LNCaP clone FGC (cell line): ENCODE results near the gene CNFN.

Experiments
- DNase-seq: peaks from one replicate; pipeline ENCODE4 v3.0.0-alpha.2; 2011; ENCODE audit warnings: low read depth
- H3K4me3 ChIP-seq: 2 replicates; pipeline ENCODE4 v1.5.1; 2011; ENCODE audit warnings: mild to moderate bottlenecking, low read depth, low read length, control low read depth
- CTCF ChIP-seq: IDR thresholded peaks from 2 replicates; pipeline ENCODE4 v1.5.1; 2012; ENCODE audit warnings: mild to moderate bottlenecking; ENCODE audit not compliant: control insufficient read depth, insufficient read depth; ENCODE audit errors: extremely low read depth

The CNFN gene

GRCh38 chr19:42376177-42376555 lies 13.9 kb downstream of the CNFN start:
- no peak for DNase-seq
- no peak for TF ChIP-seq CTCF
- no peak overlapping the region for H3K4me3 ChIP-seq

DNA sequence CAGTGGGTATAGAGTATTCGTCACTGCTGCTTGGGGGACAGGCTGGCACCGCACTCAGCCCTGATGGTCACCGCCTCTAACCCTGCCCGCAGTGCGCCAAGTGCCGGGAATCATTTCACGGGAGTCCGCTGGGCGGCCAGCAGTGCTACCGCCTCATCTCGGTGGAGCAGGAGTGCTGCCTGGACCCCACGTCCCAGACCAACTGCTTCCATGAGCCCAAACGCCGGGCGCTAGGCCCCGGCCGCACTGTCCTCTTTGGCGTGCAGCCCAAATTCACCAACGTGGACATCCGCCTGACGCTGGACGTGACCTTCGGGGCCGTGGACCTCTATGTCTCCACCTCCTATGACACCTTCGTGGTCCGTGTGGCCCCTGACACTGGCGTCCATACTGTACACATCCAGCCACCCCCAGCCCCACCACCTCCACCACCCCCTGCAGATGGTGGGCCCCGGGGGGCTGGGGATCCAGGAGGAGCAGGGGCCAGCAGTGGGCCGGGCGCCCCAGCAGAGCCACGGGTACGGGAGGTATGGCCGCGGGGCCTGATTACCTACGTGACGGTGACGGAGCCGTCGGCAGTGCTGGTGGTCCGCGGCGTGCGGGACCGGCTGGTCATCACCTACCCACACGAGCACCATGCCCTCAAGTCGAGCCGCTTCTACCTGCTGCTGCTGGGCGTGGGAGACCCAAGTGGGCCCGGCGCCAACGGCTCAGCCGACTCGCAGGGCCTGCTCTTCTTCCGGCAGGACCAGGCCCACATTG lies 14.5 kb downstream of the CNFN start:
- no peak for DNase-seq
- no peak overlapping the region for H3K4me3 ChIP-seq
- no peak for TF ChIP-seq CTCF

DNA sequence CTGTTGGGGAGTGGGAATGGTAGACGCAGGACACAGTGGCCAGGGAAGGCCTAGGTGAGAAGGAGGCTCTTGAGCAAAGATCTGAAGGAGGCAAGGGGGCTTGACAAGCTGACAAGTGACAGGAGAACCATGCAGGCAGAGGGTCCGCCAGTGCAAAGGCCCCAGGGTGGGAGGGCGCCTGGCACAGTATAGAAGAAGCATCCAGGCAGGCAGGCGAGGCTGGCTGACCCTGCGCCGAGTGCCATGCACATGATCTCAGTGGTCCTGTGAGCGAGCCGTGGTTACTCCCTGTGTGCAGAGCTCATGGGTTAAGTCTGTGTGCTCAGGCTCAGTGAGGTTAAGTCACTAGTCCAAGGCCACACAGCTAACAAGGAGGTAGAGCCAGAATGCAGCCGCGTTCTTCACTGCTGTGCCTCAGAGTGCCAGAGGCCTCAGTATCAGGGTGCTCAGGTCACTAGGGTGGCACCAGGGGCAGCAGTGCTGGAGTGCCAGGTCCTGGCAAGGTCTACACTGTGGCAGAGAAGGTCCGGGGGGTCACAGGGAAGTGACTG lies 15.2 kb downstream of the CNFN start:
- DNase-seq, result no peak
- no peak for TF ChIP-seq CTCF
- no peak overlapping the region for H3K4me3 ChIP-seq

- TF ChIP-seq CTCF, result no peak
- DNase-seq, result no peak
- no peak overlapping the region for H3K4me3 ChIP-seq
Measured at GRCh38 chr19:42370626-42371175, 19.4 kb downstream of the CNFN start.

GRCh38 chr19:42370068-42370520 lies 20.0 kb downstream of the CNFN start:
- no peak overlapping the region for H3K4me3 ChIP-seq
- TF ChIP-seq CTCF, result no peak
- DNase-seq, result no peak

DNA sequence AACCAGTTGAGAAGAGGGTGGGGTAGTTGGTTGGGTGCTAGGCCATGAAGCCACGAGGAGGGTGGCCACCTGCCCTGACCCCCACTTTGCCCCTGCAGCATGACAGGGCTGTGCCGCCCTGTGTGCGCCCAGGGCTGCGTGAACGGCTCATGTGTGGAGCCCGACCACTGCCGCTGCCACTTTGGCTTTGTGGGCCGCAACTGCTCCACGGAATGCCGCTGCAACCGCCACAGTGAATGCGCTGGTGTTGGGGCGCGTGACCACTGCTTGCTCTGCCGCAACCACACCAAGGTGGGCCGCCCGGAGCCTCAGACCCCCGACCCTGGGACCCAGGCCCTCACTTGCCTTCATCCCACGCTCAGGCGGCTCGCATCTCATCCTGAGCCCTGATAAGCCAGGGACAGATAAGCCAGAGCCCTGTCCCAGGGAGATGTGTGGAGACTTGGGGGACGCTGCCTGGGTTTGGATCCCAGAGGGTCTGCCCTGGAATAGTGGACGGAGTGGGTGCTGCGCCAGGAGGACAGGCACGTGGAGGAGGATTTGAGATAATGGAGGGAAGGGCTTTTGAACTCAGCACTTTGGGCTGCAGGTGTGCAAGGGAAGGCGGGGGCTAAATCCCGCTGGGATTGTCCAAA lies 20.5 kb downstream of the CNFN start:
- no peak overlapping the region for H3K4me3 ChIP-seq
- no peak for TF ChIP-seq CTCF
- DNase-seq, result no peak
